Measurements from ENCODE around the gene CACNA1H.

- TF ChIP-seq CTCF (IDR thresholded peaks at IDR 0.05), result no peak
- no peak for TF ChIP-seq POLR2A (IDR thresholded peaks at IDR 0.05)
These were observed 68.1 kb downstream of the CACNA1H start for GRCh38 chr16:1220841-1221627.

Measured in heart left ventricle (tissue), 13 donors.